NCI-H1417 (cell line): ENCODE results near the gene ARSB.

Experiments
- DNase-seq, 3 experiments: peaks; one replicate each; lab custom pipeline; 2025; lab: John Stamatoyannopoulos, UW

Gene ARSB

GRCh38 chr5:78806544-78806943 is 178.6 kb downstream of the ARSB start:
- DNase-seq, result no peak

DNA sequence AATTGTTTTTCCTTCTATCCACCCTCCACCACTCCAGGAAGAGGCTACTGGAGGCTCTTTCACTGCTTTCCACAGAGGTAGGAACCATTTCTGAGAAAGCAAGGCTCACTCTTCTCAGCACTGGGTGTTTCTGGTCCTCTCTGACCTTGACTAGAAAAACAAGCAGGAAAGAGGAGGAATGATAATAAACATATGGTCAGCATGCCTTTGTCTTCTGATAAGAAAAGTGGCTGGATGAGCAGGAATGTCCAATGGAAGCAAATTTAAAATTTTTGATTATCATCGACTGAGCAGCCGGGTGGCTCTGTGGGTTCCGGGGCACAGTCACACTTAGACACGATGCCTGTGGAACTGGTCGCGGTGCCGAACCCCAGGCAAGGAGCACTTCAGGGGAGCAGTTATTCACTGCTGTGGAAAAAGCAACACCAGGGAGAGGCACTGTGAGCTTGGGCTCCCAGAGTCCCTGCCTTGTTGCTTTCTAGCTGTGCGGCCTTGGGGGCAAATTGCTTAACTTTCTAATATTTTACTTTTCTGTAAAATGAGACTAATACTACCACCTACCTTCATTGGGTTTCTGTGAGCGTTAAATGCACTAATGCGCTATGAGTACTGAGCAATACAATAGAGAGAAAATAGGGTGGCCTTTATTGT is 179.5 kb downstream of the ARSB start:
- DNase-seq, result no peak

DNA sequence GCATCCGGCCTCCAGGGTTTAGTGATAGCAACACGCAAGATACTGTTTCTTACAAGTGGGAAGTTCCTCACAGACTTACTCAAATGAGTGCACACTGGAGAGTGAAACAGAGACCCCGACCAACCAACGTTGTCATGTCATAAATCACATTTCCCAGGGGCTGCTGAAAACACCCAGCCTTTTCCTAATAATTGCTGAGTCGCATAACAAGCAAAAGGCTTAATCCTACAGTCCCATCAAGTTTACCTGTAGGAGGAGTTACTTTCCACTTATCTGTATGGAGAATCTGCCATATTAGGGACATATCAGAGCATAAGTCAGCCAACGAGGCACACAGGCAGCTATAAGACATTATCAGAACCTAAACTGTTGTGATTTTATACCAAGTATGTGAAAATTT is 180.1 kb downstream of the ARSB start:
- DNase-seq, result no peak

DNA sequence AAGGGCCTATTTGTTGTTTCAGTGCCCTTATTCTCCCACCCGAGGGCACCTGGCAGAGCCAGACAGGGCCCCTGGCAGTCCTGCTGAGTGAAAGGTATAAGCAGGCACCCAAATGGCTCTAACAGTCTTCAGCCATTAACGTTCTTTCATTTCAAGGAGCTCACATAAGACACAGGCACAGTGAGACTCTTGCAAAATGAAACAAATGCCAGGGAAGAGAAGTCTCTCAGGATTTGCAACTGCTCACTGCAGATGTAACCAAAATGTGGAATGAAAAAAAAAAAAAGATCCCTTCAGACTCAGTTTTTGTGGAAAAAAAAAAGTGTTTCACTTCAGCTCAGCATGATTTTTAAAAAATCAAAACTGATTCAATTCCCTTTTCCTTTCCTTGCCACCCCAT is 181.2 kb downstream of the ARSB start:
- DNase-seq, result no peak

DNA sequence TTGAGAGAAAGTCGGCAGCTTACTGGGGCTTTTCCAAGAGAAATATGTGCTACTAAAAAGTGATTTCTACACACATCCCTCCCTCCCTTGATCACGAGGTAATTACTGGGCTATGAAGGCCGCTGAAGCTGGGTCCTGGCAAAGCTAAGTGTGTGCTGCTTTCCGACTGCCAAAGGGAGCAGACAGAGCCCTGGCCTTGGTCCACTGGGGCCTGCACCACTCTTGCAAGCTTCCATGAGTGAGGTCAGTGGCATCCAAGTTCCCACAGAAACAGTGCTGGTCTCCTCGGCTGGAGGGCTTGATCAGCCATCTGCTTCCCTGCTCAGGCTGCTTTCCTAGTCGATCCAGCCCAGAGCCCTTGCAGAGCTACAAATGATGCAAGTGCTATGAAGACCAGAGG is 181.8 kb downstream of the ARSB start:
- DNase-seq, result no peak

DNA sequence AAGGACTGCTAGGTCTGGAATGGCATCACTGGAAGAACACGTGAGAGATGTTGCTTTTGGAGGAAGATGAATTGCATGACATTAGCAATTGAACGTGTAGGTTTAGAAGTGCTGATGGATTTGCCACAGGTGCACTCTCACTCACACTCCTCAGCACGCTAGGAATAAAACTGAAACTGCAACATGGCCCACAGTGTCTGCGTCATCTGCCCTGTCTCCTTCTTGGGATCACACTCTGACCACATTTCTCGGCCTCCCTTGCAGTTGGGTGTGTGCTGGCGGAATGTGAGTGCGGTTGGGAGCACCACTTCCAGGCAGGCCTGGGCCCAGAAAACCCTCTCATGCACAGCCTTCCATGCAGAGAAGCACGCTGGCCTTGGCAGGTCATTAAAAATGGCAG is 183.7 kb downstream of the ARSB start:
- DNase-seq, result no peak

- no peak for DNase-seq
Observed at GRCh38 chr5:78799266-78800017, 185.7 kb downstream of the ARSB start.

GRCh38 chr5:78798673-78799029 is 186.5 kb downstream of the ARSB start:
- no peak for DNase-seq

DNA sequence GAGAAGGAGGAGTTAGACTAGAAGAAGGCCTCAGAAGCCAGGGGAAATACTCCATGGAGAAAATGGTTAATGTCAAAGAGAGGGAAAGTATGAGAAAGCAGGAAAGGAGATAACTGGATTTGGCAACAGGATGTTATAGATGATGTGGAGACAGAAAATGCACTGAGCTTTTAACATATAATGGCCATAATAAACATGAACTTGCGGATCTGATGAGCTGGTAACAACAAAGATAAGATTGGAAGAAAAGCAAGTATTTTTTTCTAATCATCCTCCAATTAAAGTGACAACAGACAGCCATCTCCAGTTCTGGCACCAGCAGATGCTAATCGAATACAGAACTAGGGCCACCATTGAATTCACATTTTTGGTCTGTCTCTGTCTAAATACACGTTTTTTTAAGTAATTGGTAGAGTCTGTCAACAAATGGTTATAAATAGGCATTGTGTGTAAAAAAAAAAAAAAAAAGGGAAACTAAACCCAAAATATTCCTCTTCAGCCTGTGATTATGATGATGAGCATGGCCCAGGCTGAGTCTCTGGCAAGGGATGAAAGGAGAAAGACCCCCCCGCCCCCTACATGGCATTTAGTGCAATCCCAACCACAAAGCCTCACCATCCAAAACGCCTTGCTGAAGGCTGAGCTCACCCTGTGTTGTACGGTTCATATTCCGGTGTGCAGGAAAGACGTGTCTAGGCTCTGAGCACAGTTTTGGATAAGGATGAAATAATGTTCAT is 187.0 kb downstream of the ARSB start:
- no peak for DNase-seq

- no peak for DNase-seq
Observed at GRCh38 chr5:78795757-78796156, 189.4 kb downstream of the ARSB start.

DNA sequence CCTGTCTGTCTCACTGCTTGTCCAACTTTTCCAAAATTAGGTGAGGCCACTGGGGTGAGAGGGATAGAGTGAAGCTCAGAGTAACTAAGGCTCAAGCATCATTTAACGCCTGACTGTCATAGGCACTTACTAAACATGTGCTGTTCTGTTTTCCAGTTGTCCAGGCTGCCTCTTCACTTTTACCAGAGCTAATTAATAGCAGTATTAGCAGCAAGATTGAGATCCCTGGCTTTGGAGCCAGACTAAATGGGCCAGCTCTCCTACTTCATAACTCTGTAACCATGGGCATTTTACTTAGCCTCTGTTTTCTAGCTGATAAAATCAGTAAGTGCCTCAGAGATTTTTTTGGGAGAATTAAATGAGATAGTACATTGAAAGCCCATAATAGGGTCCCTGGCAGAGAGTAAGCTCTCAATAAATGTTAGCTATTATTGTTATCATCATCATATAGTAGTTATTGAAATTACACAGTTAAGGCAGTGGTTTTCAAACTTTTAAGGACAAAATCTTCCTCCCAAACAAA is 190.4 kb downstream of the ARSB start:
- no peak for DNase-seq

DNA sequence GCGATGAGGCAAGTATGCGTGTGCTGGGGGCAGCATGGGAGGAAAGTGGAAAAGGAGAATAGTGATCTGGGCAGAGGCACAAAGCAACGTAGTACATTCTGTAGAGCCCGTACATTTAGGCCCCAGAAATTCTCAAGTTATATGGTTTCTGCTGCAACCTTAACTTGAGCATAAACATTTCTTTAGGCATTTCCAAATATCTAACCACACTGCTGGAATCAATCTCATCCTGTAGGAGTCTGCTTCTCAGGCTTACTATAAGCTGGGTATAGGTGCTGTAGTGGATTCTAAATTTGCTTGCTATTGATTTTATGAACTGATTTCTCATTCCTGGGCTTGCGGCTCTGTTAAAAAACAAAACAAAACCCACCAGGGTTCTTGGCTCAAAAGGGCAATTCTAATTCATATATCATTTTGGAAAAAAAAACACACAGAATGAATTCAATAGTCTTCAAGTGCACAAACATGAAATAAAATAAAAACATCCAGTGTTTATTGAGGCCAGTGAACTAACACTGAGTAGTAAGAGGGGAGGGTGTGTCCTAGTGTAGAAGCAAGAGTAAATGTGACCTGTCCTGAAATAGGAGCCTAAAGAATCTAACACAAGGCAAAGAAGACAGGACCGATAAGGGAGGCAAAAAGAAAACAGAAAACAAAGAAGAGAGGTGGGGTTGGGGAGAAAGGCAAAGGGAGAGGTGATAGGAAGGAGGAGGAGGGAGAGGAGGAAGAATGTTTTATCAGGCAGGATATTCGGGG is 191.0 kb downstream of the ARSB start:
- DNase-seq, result no peak

GRCh38 chr5:78792345-78793055 is 192.6 kb downstream of the ARSB start:
- DNase-seq, result no peak

GRCh38 chr5:78791501-78792100 is 193.5 kb downstream of the ARSB start:
- no peak for DNase-seq

GRCh38 chr5:78787783-78788182 is 197.3 kb downstream of the ARSB start:
- DNase-seq, result no peak

DNA sequence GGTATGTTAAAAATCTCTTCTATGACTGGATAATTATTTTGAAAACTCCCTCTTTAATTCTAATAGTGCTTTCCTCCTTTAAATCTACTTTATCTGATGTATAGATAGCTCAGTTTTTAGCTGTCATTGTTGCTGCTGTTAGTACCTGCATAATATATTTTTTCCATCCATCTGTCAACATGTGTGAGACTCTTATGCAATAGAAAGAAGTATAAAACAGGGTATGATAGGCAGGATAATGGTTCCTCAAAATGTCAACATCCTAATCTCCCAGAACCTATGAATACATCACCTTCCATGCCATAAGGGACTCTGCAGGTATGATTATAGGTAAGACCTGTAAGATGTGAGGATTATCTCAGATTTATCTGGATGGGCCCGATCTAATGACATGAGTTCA is 199.7 kb downstream of the ARSB start:
- DNase-seq, result no peak

- no peak for DNase-seq
Observed at GRCh38 chr5:78783434-78784130, 201.5 kb downstream of the ARSB start.

DNA sequence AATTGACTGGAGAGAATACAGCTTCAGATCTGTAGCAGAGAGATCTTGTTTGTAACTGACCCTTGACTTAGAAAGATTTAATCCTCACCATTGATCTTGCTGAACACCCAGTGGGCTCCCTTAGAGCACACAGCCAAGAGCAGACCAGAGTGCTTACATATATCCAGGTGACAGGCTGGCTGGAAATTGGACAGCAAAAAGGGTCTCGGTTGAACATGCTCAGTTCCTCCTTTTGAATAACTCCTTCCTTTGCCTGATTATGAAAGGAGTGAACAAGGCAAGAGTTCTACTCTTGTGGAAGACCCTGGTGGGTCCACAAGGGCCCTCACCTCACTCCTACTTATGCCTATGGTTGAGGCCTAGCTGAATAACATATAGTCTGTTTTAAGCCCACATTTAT is 202.4 kb downstream of the ARSB start:
- DNase-seq, result no peak

GRCh38 chr5:78781611-78782286 is 203.4 kb downstream of the ARSB start:
- DNase-seq, result no peak
